ENCODE results near the gene AKAP8L. TPM values are rescaled to one million over a fixed set of nuclear protein-coding genes. Genes with fewer than 3 reads are reported as not detected.

AKAP8L gene
- total and polyA plus RNA-seq, 2 of the 8 experiments (the other 6 are each of a cell fraction or from before 2014, with no cell fraction given) = 75.1 to 138 TPM

- Histone ChIP-seq H3K4ac (replicated peaks; ENCODE audit: insufficient read length, low read depth, low read length) (no peak overlapping the region), H3K9me3 (ENCODE audit: insufficient read depth in 2 of 2, low read depth in 1 of 2, low read length in 1 of 2) (no peaks in the 10 kb centered on the region), H2BK12ac (ENCODE audit: low read depth, low read length) (no peak overlapping the region), H4K8ac (ENCODE audit: extremely low read depth, insufficient read depth, low read length) (no peak overlapping the region), H3K27ac (ENCODE audit: low read depth, low read length) (no peak overlapping the region), H3K23ac (ENCODE audit: insufficient read length) (no peak overlapping the region), H3K4me3 (ENCODE audit: extremely low read depth in 1 of 4, insufficient read depth in 2 of 4, low read depth in 3 of 4, low read length in 4 of 4) (no peak overlapping the region), H3K4me1 (replicated peaks in 1 of 4; ENCODE audit: control insufficient read depth in 3 of 4, insufficient read depth in 4 of 4, low read length in 3 of 4) (peaks cover 0 to 5% (median 3%) of the 10 kb centered on the region in 4 experiments; a peak in 6 of 7 replicates), H3K9ac (replicated peaks in 1 of 4; ENCODE audit: extremely low read depth in 1 of 4, low read depth in 3 of 4, low read length in 3 of 4) (no peak overlapping the region), H3K79me2 (ENCODE audit: control insufficient read depth in 1 of 2, insufficient read depth in 2 of 2, low read length in 2 of 2) (peaks cover 0 to 4% of the 10 kb centered on the region in 2 experiments; a peak in 2 of 4 replicates), H3K23me2 (ENCODE audit: low read depth, low read length) (peaks cover 9% of the 10 kb centered on the region), H2AK5ac (ENCODE audit: low read depth, low read length) (no peak overlapping the region), H3K79me1 (ENCODE audit: low read depth, low read length) (no peaks in the 10 kb centered on the region), H3K56ac (replicated peaks; ENCODE audit: insufficient read length, low read depth, low read length) (no peak overlapping the region), H3K18ac (ENCODE audit: extremely low read depth, low read length) (no peak overlapping the region), H2BK120ac (replicated peaks; ENCODE audit: low read depth, low read length) (no peak overlapping the region), H2BK15ac (ENCODE audit: low read length) (no peak overlapping the region), H3K14ac (ENCODE audit: insufficient read length) (no peak overlapping the region), H4K5ac (ENCODE audit: insufficient read length, low read depth, low read length) (no peak overlapping the region), H3K27me3 (replicated peaks in 1 of 4; ENCODE audit: control insufficient read depth in 3 of 4, extremely low read depth in 1 of 4, insufficient read depth in 3 of 4, low read length in 3 of 4) (no peaks in the 10 kb centered on the region), H2BK20ac (ENCODE audit: low read length) (no peak overlapping the region), H3K4me2 (ENCODE audit: insufficient read depth in 1 of 2, low read depth in 2 of 2, low read length in 2 of 2) (no peak overlapping the region), H4K91ac (replicated peaks; ENCODE audit: insufficient read length, low read length) (no peak overlapping the region), H3K36me3 (ENCODE audit: control insufficient read depth in 2 of 4, insufficient read depth in 4 of 4, low read length in 3 of 4) (no peaks in the 10 kb centered on the region), H2AFZ (ENCODE audit: low read length) (no peak overlapping the region), H4K20me1 (replicated peaks in 1 of 2; ENCODE audit: control insufficient read depth in 1 of 2, insufficient read depth in 2 of 2, low read length in 2 of 2) (peaks cover under 1 to 3% of the 10 kb centered on the region in 2 experiments), H2BK5ac (ENCODE audit: low read depth, low read length) (no peak overlapping the region)
- POLR2A ChIA-PET (ENCODE audit: partially characterized antibody) = interaction anchor here (0.6 to 5.3 kb wide), 4 partner anchors 11 to 204 kb away, joined by 3 to 58 read pairs (median 9); partner anchors contain the start of genes AKAP8L and EPHX3
- FAIRE-seq (no peak), DNase-seq (ENCODE audit: low read depth in 1 of 2, low spot score in 2 of 2) (no peak)
- WGBS, 2 experiments (ENCODE audit: extremely low coverage in 1 of 2, insufficient coverage in 1 of 2, insufficient read length in 1 of 2, insufficient replicate concordance in 2 of 2, low coverage in 1 of 2, low lambda C conversion rate in 2 of 2, missing lambda C conversion rate in 1 of 2) = 90% methylated on average over 15 of the region's 15 CpGs; no CpG with 5 or more reads in 1 of the 2 experiments
- TF ChIP-seq CHD2 (IDR thresholded peaks at IDR 0.05; ENCODE audit: low read length) = no peak
- no peak for TF ChIP-seq CTCF (IDR thresholded peaks at IDR 0.05; ENCODE audit: control extremely low read depth in 1 of 3, insufficient read depth in 1 of 3, low read depth in 1 of 3, low read length in 3 of 3)
- no peak for TF ChIP-seq TEAD4 (IDR thresholded peaks at IDR 0.05; ENCODE audit: low read depth, low read length)
- no peak for TF ChIP-seq FOSL1 (IDR thresholded peaks at IDR 0.05; ENCODE audit: insufficient read depth, low read depth, low read length)
- CTCF ChIA-PET (ENCODE audit: partially characterized antibody) = interaction anchor here (0.6 to 7.5 kb wide), 3 partner anchors 17 to 89 kb away, joined by 3 to 48 read pairs (median 3); partner anchors contain the start of gene AKAP8L
Observed at GRCh38 chr19:15436826-15437110, 18.0 kb upstream of the AKAP8L start.

Measured in H1 (cell line).